Ovary (tissue), 9 donors: Measurements from ENCODE around the gene JADE3. TPM values are rescaled to one million over a fixed set of nuclear protein-coding genes. Genes with fewer than 3 reads are reported as not detected.

Experiments
- DNase-seq, 5 donors: peaks; one replicate each; pipeline ENCODE4 v3.0.0-alpha.2; 2019 to 2020
- H3K27ac ChIP-seq, 2 donors: fragments of 200-600 bp; one replicate each; pipeline versions ENCODE4 v1.5.1 to v1.8.0; 2019 to 2022
- H3K27me3 ChIP-seq: fragments of 200-600 bp; one replicate; pipeline ENCODE4 v1.8.0; 2022
- H3K36me3 ChIP-seq: fragments of 200-600 bp; sonication (generic); one replicate; pipeline ENCODE4 v1.5.1; 2019
- H3K4me1 ChIP-seq: one replicate; pipeline ENCODE4 v1.8.1; 2013; ENCODE audit warnings: mild to moderate bottlenecking, moderate library complexity; ENCODE audit not compliant: insufficient read depth
- H3K4me3 ChIP-seq: fragments of 200-600 bp; sonication (generic); one replicate; pipeline ENCODE4 v1.5.1; 2017
- H3K9me3 ChIP-seq, 2 donors: fragments of 200-600 bp in 1 of 2; sonication (generic) in 1 of 2; one replicate each; pipeline versions ENCODE4 v1.5.1 to v1.8.1; 2013 to 2019; ENCODE audit warnings: mild to moderate bottlenecking in 1 of 2, moderate library complexity in 1 of 2
- EP300 ChIP-seq: sonication (generic); formaldehyde crosslinking; IDR thresholded peaks from one replicate; pipeline ENCODE4 v1.6.1; 2017; ENCODE audit warnings: antibody characterized with exemption
- POLR2A ChIP-seq: fragments of 450-650 bp; IDR thresholded peaks from one replicate; pipeline ENCODE4 v1.6.1; 2017; ENCODE audit warnings: antibody characterized with exemption, mild to moderate bottlenecking, moderate library complexity
- WGBS, 3 donors: extraction: QIAGEN DNeasy Blood & Tissue Kit in 1 of 3; methylation state at CpG; one replicate each; pipeline versions ENCODE4 v1.1.5 to v1.1.7; 2013 to 2017; 5-methylcytosine and 5-hydroxymethylcytosine counted together
- intact Hi-C, 4 donors: fragments of 100-400 bp; cut with DNase I; formaldehyde crosslinking; loops; one replicate each; pipeline versions ENCODE4 v1.11.0 to v1.15.1; 2022 to 2023
- polyA plus RNA-seq, 2 donors: library from polyadenylated mRNA; stranded (reverse); fragments of 200-250 nt in 1 of 2; fragments of 350-450 nt in 1 of 2; fragmentation: Illumina TruSeq in 1 of 2; extraction: RNeasy Lipid Tissue Mini Kit (QIAGEN cat#74804) in 1 of 2; gene quantifications; one replicate each; pipeline ENCODE4 v1.2.3, GENCODE V29; 2013 to 2014
- total RNA-seq, 7 donors: library from RNA; depleted of rRNA in 2 of 7; stranded (reverse); fragments of >200 nt in 2 of 7; fragmentation: NEBNext Ultra II Directional in 3 of 7; extraction: Animal tissue kit (Norgen Biotek cat#: 25700) in 3 of 7; gene quantifications; one replicate each; pipeline versions ENCODE4 v1.1.0 to v1.2.4, GENCODE V29; 2016 to 2023
- TF ChIP-seq, protein P1 (sequence below), 3 donors: fragments of 450-650 bp in 2 of 3; fragments of 200-600 bp in 1 of 3; IDR thresholded peaks; one replicate each; pipeline versions ENCODE4 v1.5.1 to v1.8.0; 2016 to 2022; ENCODE audit warnings: antibody characterized with exemption in 3 of 3, mild to moderate bottlenecking in 1 of 3
- donor health status: DM: no; HTN: no; CAD: no; lungs with moderate emphysema.
- donor health status: DM: no; HTN: no; CAD: no.
- donor health status: Bipolar disorder and iron deficiency.
- donor health status: DM: yes; HTN: yes; CAD: no.
- donor health status: DM: no; HTN: no; CAD: no.
- donor health status: DM: yes; HTN: yes; CAD: no.

Gene JADE3
- total and polyA plus RNA-seq, 9 donors: 5.2 to 27.8 (median 9.7) TPM

DNA sequence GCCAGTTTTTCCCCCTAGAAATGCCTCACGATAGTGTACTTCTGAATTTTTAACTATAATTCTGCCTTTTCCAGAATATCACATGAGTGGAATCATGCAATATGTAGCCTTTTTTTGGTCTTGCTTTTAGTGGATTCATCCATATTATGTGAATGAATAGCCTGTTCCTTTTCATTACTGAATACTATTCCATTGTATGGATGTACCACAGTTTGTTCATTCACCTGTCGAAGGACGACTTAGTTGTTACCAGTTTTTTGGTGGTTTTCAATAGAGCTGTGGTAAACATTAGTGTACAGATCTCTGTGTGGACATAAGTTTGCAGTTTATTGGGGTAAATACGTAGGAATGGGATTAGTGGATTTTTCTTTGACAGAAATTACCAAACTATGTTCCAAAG, 8.0 kb downstream of the JADE3 start:
- intact Hi-C loops: no loop called here

DNA sequence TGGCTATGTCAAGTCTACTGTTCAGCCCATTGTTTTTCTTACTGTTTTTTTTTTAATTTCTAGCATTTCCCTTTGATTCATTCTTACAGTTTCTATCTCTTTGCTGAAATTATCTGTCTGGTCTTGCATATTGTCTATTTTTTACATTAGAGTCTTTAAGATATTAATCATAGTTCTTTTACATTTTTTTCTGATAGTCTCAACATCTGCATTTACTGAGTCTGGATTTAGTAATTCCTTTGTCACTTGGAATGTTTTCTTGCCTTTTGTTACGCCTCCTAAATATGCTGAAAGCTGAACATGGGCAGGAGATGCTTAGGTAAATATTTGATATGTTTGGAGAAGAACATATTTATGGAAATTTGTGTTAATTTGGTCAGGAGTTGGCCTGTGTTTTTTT, 10.4 kb downstream of the JADE3 start:
- H3K4me3 ChIP-seq: no peak overlapping the region
- no peaks in the 10 kb centered on the region for H3K9me3 ChIP-seq
- no peak for DNase-seq
- H3K27me3 ChIP-seq: no peaks in the 10 kb centered on the region
- no peaks in the 10 kb centered on the region for H3K36me3 ChIP-seq
- intact Hi-C loops: no loop called here
- 65 to 77% (median 76%) methylated on average over 1 of the region's 1 CpG for WGBS, 3 donors
- TF ChIP-seq EP300 (no peak), POLR2A (no peak)
- TF ChIP-seq, protein P1, sequence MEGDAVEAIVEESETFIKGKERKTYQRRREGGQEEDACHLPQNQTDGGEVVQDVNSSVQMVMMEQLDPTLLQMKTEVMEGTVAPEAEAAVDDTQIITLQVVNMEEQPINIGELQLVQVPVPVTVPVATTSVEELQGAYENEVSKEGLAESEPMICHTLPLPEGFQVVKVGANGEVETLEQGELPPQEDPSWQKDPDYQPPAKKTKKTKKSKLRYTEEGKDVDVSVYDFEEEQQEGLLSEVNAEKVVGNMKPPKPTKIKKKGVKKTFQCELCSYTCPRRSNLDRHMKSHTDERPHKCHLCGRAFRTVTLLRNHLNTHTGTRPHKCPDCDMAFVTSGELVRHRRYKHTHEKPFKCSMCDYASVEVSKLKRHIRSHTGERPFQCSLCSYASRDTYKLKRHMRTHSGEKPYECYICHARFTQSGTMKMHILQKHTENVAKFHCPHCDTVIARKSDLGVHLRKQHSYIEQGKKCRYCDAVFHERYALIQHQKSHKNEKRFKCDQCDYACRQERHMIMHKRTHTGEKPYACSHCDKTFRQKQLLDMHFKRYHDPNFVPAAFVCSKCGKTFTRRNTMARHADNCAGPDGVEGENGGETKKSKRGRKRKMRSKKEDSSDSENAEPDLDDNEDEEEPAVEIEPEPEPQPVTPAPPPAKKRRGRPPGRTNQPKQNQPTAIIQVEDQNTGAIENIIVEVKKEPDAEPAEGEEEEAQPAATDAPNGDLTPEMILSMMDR (IDR thresholded peaks at IDR 0.05): no peak
- H3K4me1 ChIP-seq: no peaks in the 10 kb centered on the region
- no peak overlapping the region for H3K27ac ChIP-seq

More for the DNA sequence above, 8.0 kb downstream of the JADE3 start:
- Histone ChIP-seq H3K36me3 (no peaks in the 10 kb centered on the region), H3K4me1 (no peaks in the 10 kb centered on the region), H3K27me3 (no peaks in the 10 kb centered on the region), H3K27ac (no peak overlapping the region), H3K9me3 (no peaks in the 10 kb centered on the region), H3K4me3 (no peak overlapping the region)
- WGBS, 3 donors: 57 to 66% (median 64%) methylated on average over 4 of the region's 4 CpGs
- TF ChIP-seq, protein P1 (IDR thresholded peaks at IDR 0.05): no peak
- TF ChIP-seq EP300 (no peak), POLR2A (no peak)
- DNase-seq: no peak

DNA sequence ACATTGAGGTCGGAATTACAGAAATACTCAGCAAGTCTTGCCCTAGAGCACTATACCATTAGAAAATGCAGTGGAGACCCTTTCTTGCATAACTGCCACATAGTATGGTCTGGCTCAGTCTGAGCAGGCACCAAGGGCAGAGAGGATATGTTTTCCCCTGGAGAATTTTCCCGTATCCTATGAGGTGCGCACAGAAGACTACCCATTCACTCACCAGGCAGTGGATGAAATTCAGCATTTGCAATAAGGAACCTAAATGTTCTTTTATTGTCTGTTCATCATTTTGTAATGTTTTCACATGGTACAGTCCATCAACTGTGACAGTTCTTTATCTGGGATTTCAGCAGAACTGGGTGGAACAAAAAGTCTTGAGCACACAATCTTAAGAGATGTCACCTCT, 15.5 kb downstream of the JADE3 start:
- WGBS, 3 donors: 87 to 92% (median 90%) methylated on average over 3 of the region's 3 CpGs
- H3K27me3 ChIP-seq: no peaks in the 10 kb centered on the region
- no peak for DNase-seq
- intact Hi-C loops: no loop called here
- no peaks in the 10 kb centered on the region for H3K4me1 ChIP-seq
- TF ChIP-seq EP300 (no peak), POLR2A (no peak)
- TF ChIP-seq, protein P1 (IDR thresholded peaks at IDR 0.05): no peak
- no peaks in the 10 kb centered on the region for H3K36me3 ChIP-seq
- H3K9me3 ChIP-seq: no peaks in the 10 kb centered on the region
- H3K4me3 ChIP-seq: no peak overlapping the region
- H3K27ac ChIP-seq: no peak overlapping the region

DNA sequence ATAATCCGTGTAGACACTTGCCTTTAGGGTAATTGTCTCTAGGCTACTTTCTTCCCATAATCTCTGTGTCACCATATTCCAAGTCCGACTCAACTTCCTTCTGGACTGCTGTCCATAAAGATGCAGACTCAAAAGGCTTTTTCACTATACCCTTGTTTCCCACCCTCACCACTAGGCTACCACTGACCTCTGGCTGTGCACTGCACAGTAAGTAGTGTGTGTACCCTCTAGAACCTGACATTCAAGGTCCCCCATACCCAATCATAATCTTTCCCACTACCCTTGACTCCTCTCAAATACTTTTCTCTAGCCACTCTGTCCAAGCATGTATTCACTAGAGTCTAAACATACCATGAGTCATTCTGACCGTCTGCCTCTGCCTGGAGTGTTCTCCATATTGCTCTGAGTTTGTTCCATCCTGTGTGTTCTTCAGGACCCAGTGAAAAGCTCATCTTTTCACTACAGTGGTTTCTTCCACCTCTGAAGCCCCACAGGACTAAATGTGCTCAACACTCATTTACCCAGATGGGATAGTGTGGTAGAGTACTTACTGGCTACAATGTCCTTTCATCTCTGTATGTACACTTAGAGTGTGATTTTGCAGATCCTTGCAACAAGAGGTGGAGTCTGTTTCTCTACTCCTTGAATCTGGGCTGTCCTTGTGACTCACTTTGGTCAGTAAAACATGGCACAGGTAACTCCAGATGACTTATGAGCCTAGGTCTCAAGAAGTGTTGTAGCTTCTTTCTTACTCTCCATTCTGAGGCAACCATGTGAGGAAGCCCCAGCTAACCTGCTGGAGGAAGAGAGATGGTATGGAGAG, 17.4 kb downstream of the JADE3 start:
- Histone ChIP-seq H3K27ac (no peak overlapping the region), H3K9me3 (no peaks in the 10 kb centered on the region), H3K36me3 (no peaks in the 10 kb centered on the region), H3K27me3 (no peaks in the 10 kb centered on the region), H3K4me3 (no peak overlapping the region), H3K4me1 (no peaks in the 10 kb centered on the region)
- intact Hi-C loops: no loop called here
- WGBS, 3 donors: 44 to 51% (median 46%) methylated on average over 3 of the region's 3 CpGs
- TF ChIP-seq POLR2A (no peak), EP300 (no peak)
- TF ChIP-seq, protein P1 (IDR thresholded peaks at IDR 0.05): no peak
- no peak for DNase-seq
